Neural crest cell (in vitro differentiated cells): ENCODE measurements around the gene KIRREL2. TPM values are rescaled to one million over a fixed set of nuclear protein-coding genes. Genes with fewer than 3 reads are reported as not detected.

Source experiments
- DNase-seq: peaks from one replicate; pipeline ENCODE4 v3.0.0; 2021; ENCODE audit warnings: low read depth, mixed read lengths, low spot score
- H3K27ac Mint-ChIP-seq: one replicate; pipeline ENCODE4 v1.8.0; 2021; ENCODE audit warnings: mild to moderate bottlenecking, mixed read lengths; ENCODE audit not compliant: unreplicated experiment
- H3K27me3 Mint-ChIP-seq: 2 replicates; pipeline ENCODE4 v1.8.0; 2021; ENCODE audit warnings: low read depth, mild to moderate bottlenecking, mixed read lengths
- H3K36me3 Mint-ChIP-seq: 2 replicates; pipeline ENCODE4 v1.8.0; 2021; ENCODE audit warnings: low read depth, mild to moderate bottlenecking, mixed read lengths
- H3K4me1 Mint-ChIP-seq: 2 replicates; pipeline ENCODE4 v1.8.0; 2021; ENCODE audit warnings: mixed read lengths
- H3K4me3 Mint-ChIP-seq: one replicate; pipeline ENCODE4 v1.8.0; 2021; ENCODE audit warnings: mild to moderate bottlenecking, mixed read lengths
- H3K9me3 Mint-ChIP-seq: 2 replicates; pipeline ENCODE4 v1.8.0; 2021; ENCODE audit warnings: mixed read lengths
- CTCF ChIP-seq: fragments of 200-600 bp; sonication (generic); conservative IDR thresholded peaks from 2 replicates; pipeline ENCODE4 v1.5.0; 2021; ENCODE audit warnings: antibody characterized with exemption, mild to moderate bottlenecking
- total RNA-seq: library from RNA; stranded (reverse); gene quantifications from 2 replicates; pipeline ENCODE4 v1.2.1, GENCODE V29; 2021

The KIRREL2 gene
- total RNA-seq, 1 donor from 2014 or later: 4.5 TPM

DNA sequence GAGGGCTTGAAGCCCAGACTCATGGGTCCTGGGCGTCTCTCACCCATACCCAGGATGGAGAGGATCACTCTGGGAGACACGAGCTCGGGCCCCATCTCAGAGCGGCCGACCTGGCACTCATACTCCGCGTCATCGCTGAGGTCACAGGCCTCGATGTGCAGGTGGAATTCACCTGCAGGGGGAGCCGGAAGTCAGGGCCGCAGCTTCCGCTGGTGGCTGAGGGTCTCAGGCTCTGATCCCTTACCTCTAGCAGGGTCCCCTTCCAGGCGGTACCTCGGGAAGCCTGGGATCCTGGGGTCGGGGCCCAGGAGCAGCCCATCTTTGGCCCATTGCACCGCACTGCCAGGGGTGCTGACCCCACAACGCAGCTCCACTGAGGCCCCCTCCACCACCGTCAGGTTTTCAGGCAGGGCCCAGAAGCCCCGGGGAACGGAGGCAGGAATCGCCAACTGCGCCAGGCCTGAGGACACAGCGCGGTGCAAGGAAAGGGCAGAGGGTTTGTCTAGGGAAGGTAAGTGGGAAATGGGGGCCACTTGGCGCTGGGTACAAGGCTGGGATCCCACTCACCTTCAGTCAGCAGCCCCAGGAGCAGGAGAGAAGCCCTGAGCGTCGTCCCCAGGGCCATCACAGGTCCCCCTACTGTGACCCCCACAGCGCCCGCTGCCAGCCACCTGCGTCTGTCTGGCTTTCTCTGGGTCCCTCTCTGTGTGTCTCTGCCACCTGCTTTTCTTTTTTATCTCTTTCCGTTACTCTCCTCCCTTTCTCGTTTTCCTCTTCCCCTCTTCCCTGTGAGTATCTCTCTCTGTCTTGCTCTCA is 5.3 kb upstream of the KIRREL2 start:
- peaks cover 16% of the 10 kb centered on the region for H3K4me1 Mint-ChIP-seq
- no peak overlapping the region for H3K4me3 Mint-ChIP-seq
- no peaks in the 10 kb centered on the region for H3K9me3 Mint-ChIP-seq
- H3K27ac Mint-ChIP-seq: no peak overlapping the region
- peaks cover 71% of the 10 kb centered on the region for H3K27me3 Mint-ChIP-seq
- TF ChIP-seq CTCF: peak; percentile 42
- H3K36me3 Mint-ChIP-seq: no peaks in the 10 kb centered on the region
- DNase-seq: peak; percentile 22

GRCh38 chr19:35852029-35852780 is 4.5 kb upstream of the KIRREL2 start, which contains the start of gene NPHS1:
TSS of gene NPHS1 (minus strand) at chr19:35852504. CDS start at chr19:35851837, 667 bp downstream.
- no peak within 1 kb of the TSS for H3K27ac Mint-ChIP-seq
- H3K36me3 Mint-ChIP-seq: no peaks in the 10 kb centered on the region
- DNase-seq: no peak
- H3K4me3 Mint-ChIP-seq: no peak within 1 kb of the TSS
- TF ChIP-seq CTCF: no peak
- peaks cover 18% of the 10 kb centered on the region for H3K4me1 Mint-ChIP-seq
- no peaks in the 10 kb centered on the region for H3K9me3 Mint-ChIP-seq
- H3K27me3 Mint-ChIP-seq: peaks cover 67% of the 10 kb centered on the region

DNA sequence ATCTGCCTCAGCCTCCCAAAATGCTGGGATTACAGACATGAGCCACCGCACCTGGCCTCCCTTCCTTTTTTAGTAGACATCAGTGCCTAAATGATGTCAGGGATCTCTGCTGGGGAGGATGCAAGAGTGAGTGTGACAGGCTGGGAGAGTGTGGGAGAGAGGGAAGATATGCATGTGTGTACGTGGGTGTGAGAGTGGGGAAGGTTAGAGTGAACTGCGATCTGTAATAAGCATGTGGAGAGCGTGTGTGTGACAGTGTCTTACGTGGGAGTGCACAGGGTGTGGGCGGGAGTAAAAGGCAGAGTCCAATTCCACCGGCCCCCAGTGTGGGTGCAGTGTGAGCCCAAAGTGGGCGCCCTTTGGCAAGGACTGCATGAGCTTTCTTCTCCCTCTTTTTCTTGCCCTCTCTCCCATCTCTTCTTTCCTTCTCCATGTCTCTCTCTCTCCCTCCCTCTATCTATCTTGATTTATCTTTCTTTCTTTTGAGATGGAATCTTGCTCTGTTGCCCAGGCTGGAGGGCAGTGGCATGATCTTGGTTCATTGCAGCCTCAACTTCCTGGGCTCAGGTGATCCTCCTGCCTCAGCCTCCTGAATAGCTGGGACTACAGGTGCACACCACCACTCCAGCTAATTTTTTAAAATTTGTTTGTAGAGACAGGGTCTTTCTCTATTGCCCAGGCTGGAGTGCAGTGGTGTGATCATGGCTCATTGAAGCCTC is 3.5 kb upstream of the KIRREL2 start:
- Mint-ChIP-seq H3K27me3 (peaks cover 66% of the 10 kb centered on the region), H3K4me3 (no peak overlapping the region), H3K4me1 (peaks cover 26% of the 10 kb centered on the region), H3K36me3 (no peaks in the 10 kb centered on the region), H3K27ac (no peak overlapping the region), H3K9me3 (no peaks in the 10 kb centered on the region)
- TF ChIP-seq CTCF: no peak
- DNase-seq: no peak

GRCh38 chr19:35858311-35858710 is 1.6 kb downstream of the KIRREL2 start:
- DNase-seq: no peak
- no peak overlapping the region for H3K27ac Mint-ChIP-seq
- peaks cover 58% of the 10 kb centered on the region for H3K27me3 Mint-ChIP-seq
- H3K4me1 Mint-ChIP-seq: peaks cover 51% of the 10 kb centered on the region
- TF ChIP-seq CTCF: no peak
- no peaks in the 10 kb centered on the region for H3K9me3 Mint-ChIP-seq
- peak overlapping the region; percentile 85 for H3K4me3 Mint-ChIP-seq
- no peaks in the 10 kb centered on the region for H3K36me3 Mint-ChIP-seq

GRCh38 chr19:35859414-35859813 is 2.7 kb downstream of the KIRREL2 start:
- Mint-ChIP-seq H3K4me1 (peaks cover 50% of the 10 kb centered on the region), H3K4me3 (peak overlapping the region; percentile 59), H3K27ac (no peak overlapping the region), H3K27me3 (peaks cover 55% of the 10 kb centered on the region), H3K9me3 (no peaks in the 10 kb centered on the region), H3K36me3 (no peaks in the 10 kb centered on the region)
- no peak for TF ChIP-seq CTCF
- DNase-seq: no peak
